Measurements from ENCODE around the gene FAF1.

DNA sequence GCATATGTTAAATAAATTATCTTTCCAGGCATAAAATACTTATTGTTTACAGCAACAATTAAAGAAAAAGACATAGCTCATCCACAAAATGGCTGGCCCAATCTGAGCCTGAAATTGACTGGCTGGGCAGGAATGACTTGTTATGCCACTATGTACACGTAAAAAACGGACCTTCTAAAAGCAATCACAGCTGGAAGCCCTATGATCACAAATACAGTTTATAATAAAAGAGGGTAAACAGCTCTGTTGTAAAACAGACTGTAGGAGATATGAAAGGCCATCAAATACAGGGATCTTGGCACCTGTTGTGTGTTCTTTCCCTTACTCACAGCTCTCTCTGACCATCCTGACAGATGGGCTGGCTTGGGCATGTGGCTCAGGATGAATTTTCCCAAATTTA, 466.4 kb downstream of the FAF1 start:
- TF ChIP-seq, protein P1, sequence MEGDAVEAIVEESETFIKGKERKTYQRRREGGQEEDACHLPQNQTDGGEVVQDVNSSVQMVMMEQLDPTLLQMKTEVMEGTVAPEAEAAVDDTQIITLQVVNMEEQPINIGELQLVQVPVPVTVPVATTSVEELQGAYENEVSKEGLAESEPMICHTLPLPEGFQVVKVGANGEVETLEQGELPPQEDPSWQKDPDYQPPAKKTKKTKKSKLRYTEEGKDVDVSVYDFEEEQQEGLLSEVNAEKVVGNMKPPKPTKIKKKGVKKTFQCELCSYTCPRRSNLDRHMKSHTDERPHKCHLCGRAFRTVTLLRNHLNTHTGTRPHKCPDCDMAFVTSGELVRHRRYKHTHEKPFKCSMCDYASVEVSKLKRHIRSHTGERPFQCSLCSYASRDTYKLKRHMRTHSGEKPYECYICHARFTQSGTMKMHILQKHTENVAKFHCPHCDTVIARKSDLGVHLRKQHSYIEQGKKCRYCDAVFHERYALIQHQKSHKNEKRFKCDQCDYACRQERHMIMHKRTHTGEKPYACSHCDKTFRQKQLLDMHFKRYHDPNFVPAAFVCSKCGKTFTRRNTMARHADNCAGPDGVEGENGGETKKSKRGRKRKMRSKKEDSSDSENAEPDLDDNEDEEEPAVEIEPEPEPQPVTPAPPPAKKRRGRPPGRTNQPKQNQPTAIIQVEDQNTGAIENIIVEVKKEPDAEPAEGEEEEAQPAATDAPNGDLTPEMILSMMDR (IDR thresholded peaks at IDR 0.05; ENCODE audit: low read depth, low read length) = no peak
- TF ChIP-seq EZH2phosphoT487 (IDR thresholded peaks at IDR 0.05; ENCODE audit: low read depth) = no peak

Data from OCI-LY3 (cell line).